Gastrocnemius medialis (tissue), 4 donors: ENCODE measurements around the gene ZNF414. TPM values are rescaled to one million over a fixed set of nuclear protein-coding genes. Genes with fewer than 3 reads are reported as not detected.
"Not testable (repeated sequence)": the region's sequence is repeated elsewhere in the genome, so short reads cannot be mapped to it uniquely, and the experiment has no call there.

Experiments
- ATAC-seq, 2 donors: fragments of 150-250 bp; one replicate each; pipeline ENCODE4 v1.9.1; 2016
- DNase-seq, 2 donors: peaks; one replicate each; pipeline ENCODE4 v3.0.0-alpha.2; 2019
- H3K27ac ChIP-seq, 4 donors: fragments of 200-600 bp; sonication (generic); 1 replicate in 1 of 4; 2 replicates in 3 of 4; pipeline ENCODE4 v1.5.1; 2016 to 2018; ENCODE audit warnings: mild to moderate bottlenecking in 2 of 4, moderate library complexity in 1 of 4
- H3K27me3 ChIP-seq, 3 donors: fragments of 200-600 bp; sonication (generic) in 2 of 3; 1 replicate in 1 of 3; 2 replicates in 2 of 3; pipeline versions ENCODE4 v1.5.1 to v1.6.0; 2016 to 2019; ENCODE audit warnings: mild to moderate bottlenecking in 1 of 3, moderate library complexity in 1 of 3
- H3K36me3 ChIP-seq, 2 donors: fragments of 200-600 bp; sonication (generic) in 1 of 2; one replicate each; pipeline ENCODE4 v1.5.1; 2017 to 2018
- H3K4me1 ChIP-seq, 2 donors: fragments of 200-600 bp; sonication (generic) in 1 of 2; one replicate each; pipeline ENCODE4 v1.5.1; 2016 to 2017; ENCODE audit warnings: mild to moderate bottlenecking in 2 of 2
- H3K4me3 ChIP-seq, 4 donors: fragments of 200-600 bp; sonication (generic) in 3 of 4; 1 replicate in 1 of 4; 2 replicates in 3 of 4; pipeline ENCODE4 v1.5.1; 2016 to 2019; ENCODE audit warnings: mild to moderate bottlenecking in 2 of 4
- H3K9me3 ChIP-seq, 3 donors: fragments of 200-600 bp; sonication (generic) in 2 of 3; 1 replicate in 1 of 3; 2 replicates in 2 of 3; pipeline ENCODE4 v1.5.1; 2016 to 2019
- POLR2A ChIP-seq, 2 donors: fragments of 450-650 bp; IDR thresholded peaks; one replicate each; pipeline ENCODE4 v1.6.1; 2017; ENCODE audit warnings: antibody characterized with exemption in 2 of 2, mild to moderate bottlenecking in 2 of 2, moderate library complexity in 2 of 2
- in situ Hi-C, 4 donors: fragments of 200-750 bp; cut with MboI; loops; one replicate each; pipeline versions ENCODE4 v1.15.0 to v1.8.0; 2017; ENCODE audit warnings: low sequenced_read_pairs in 4 of 4
- intact Hi-C: fragments of 100-400 bp; cut with DNase I; formaldehyde crosslinking; loops from one replicate; pipeline ENCODE4 v1.15.1; 2023; ENCODE audit warnings: low total_unique reads
- total RNA-seq, 4 donors: library from RNA; depleted of rRNA; stranded (reverse); fragments of >200 nt; gene quantifications; one replicate each; pipeline versions ENCODE4 v1.1.0 to v1.2.3, GENCODE V29; 2016
- TF ChIP-seq, protein P1 (sequence below), 5 experiments: fragments of 450-650 bp in 3 of 5; fragments of 200-600 bp in 2 of 5; sonication (generic) in 2 of 5; IDR thresholded peaks in 4 of 5; conservative IDR thresholded peaks in 1 of 5; 1 replicate in 4 of 5; 2 replicates in 1 of 5; pipeline ENCODE4 v1.5.1; 2016 to 2019; ENCODE audit warnings: antibody characterized with exemption in 5 of 5, mild to moderate bottlenecking in 3 of 5, moderate library complexity in 3 of 5

ZNF414 gene
- total RNA-seq, 4 donors from 2014 or later: 4.7 to 13.3 (median 6.9) TPM

DNA sequence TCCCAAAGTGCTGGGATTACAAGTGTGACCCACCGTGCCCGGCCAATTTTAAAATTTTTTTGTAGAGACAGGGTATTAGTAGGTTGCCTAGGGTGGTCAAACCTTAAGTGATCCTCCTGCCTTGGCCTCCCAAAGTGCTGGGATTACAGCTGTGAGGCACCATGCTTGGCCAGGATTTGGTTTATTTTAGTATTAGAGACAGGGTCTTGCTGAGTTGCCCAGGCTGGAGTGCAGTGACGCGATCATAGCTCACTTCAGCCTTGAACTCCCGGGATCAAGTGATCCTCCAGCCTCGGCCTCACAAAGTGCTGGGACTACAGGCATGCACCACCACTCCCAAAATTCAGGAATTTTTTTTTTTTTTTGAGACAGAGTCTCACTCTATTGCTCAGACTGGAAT is 5.4 kb upstream of the ZNF414 start:
- DNase-seq (no peak), ATAC-seq (no peak)
- no peaks in the 10 kb centered on the region for H3K27me3 ChIP-seq
- TF ChIP-seq, protein P1, sequence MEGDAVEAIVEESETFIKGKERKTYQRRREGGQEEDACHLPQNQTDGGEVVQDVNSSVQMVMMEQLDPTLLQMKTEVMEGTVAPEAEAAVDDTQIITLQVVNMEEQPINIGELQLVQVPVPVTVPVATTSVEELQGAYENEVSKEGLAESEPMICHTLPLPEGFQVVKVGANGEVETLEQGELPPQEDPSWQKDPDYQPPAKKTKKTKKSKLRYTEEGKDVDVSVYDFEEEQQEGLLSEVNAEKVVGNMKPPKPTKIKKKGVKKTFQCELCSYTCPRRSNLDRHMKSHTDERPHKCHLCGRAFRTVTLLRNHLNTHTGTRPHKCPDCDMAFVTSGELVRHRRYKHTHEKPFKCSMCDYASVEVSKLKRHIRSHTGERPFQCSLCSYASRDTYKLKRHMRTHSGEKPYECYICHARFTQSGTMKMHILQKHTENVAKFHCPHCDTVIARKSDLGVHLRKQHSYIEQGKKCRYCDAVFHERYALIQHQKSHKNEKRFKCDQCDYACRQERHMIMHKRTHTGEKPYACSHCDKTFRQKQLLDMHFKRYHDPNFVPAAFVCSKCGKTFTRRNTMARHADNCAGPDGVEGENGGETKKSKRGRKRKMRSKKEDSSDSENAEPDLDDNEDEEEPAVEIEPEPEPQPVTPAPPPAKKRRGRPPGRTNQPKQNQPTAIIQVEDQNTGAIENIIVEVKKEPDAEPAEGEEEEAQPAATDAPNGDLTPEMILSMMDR (IDR thresholded peaks at IDR 0.05 in 4 of 5, conservative IDR thresholded peaks at IDR 0.05 in 1 of 5): no peak
- no peak for TF ChIP-seq POLR2A (IDR thresholded peaks at IDR 0.05)
- H3K4me3 ChIP-seq: no peak overlapping the region
- no peaks in the 10 kb centered on the region for H3K9me3 ChIP-seq
- peaks cover 0 to 6% of the 10 kb centered on the region in 2 donors for H3K4me1 ChIP-seq
- H3K36me3 ChIP-seq: no peaks in the 10 kb centered on the region
- in situ Hi-C loops (no loop called here), intact Hi-C loops (loop anchor here (10.0 kb wide), 1 partner anchor 615 kb away; the partner anchor contains the start of gene MAP2K7)
- no peak overlapping the region for H3K27ac ChIP-seq

GRCh38 chr19:8518536-8518935 is 4.6 kb upstream of the ZNF414 start:
- no peak for TF ChIP-seq POLR2A (IDR thresholded peaks at IDR 0.05)
- TF ChIP-seq, protein P1 (IDR thresholded peaks at IDR 0.05 in 4 of 5, conservative IDR thresholded peaks at IDR 0.05 in 1 of 5): no peak
- no peak overlapping the region for H3K4me3 ChIP-seq
- ATAC-seq (no peak), DNase-seq (no peak)
- intact Hi-C loops: loop anchor here (10.0 kb wide), 1 partner anchor 614 kb away; the partner anchor contains the start of gene MAP2K7
- H3K36me3 ChIP-seq: no peaks in the 10 kb centered on the region
- peak overlapping the region in 1 of 4 donors; percentile 45 for H3K27ac ChIP-seq
- H3K4me1 ChIP-seq: peaks cover 0 to 8% of the 10 kb centered on the region in 2 donors
- in situ Hi-C loops: no loop called here
- no peaks in the 10 kb centered on the region for H3K9me3 ChIP-seq
- no peaks in the 10 kb centered on the region for H3K27me3 ChIP-seq

- no peaks in the 10 kb centered on the region for H3K27me3 ChIP-seq
- DNase-seq: no peak
- no peaks in the 10 kb centered on the region for H3K9me3 ChIP-seq
- H3K27ac ChIP-seq: peak overlapping the region in 3 of 4 donors; percentile 45 to 49 (median 47)
- H3K4me3 ChIP-seq: no peak overlapping the region
- in situ Hi-C loops: no loop called here
- H3K36me3 ChIP-seq: no peaks in the 10 kb centered on the region
- ATAC-seq: no peak
- no peak for TF ChIP-seq POLR2A (IDR thresholded peaks at IDR 0.05)
- TF ChIP-seq, protein P1 (IDR thresholded peaks at IDR 0.05 in 4 of 5, conservative IDR thresholded peaks at IDR 0.05 in 1 of 5): no peak
- intact Hi-C loops: loop anchor here (10.0 kb wide), 1 partner anchor 613 kb away; the partner anchor contains the start of gene MAP2K7
- peaks cover 7 to 16% of the 10 kb centered on the region in 2 donors for H3K4me1 ChIP-seq
These were observed 3.8 kb upstream of the ZNF414 start for GRCh38 chr19:8517551-8518442.

- H3K27me3 ChIP-seq: no peaks in the 10 kb centered on the region
- no peak for TF ChIP-seq POLR2A (IDR thresholded peaks at IDR 0.05)
- TF ChIP-seq, protein P1 (IDR thresholded peaks at IDR 0.05 in 4 of 5, conservative IDR thresholded peaks at IDR 0.05 in 1 of 5): no peak
- ATAC-seq (no peak), DNase-seq (no peak)
- peaks cover 10 to 19% of the 10 kb centered on the region in 2 donors for H3K4me1 ChIP-seq
- no peak overlapping the region for H3K4me3 ChIP-seq
- no peak overlapping the region for H3K27ac ChIP-seq
- intact Hi-C loops (loop anchor here (10.0 kb wide), 1 partner anchor 611 kb away; the partner anchor contains the start of gene MAP2K7), in situ Hi-C loops (no loop called here)
- no peaks in the 10 kb centered on the region for H3K36me3 ChIP-seq
- H3K9me3 ChIP-seq: no peaks in the 10 kb centered on the region
These were observed 1.4 kb upstream of the ZNF414 start for GRCh38 chr19:8515317-8515716.

DNA sequence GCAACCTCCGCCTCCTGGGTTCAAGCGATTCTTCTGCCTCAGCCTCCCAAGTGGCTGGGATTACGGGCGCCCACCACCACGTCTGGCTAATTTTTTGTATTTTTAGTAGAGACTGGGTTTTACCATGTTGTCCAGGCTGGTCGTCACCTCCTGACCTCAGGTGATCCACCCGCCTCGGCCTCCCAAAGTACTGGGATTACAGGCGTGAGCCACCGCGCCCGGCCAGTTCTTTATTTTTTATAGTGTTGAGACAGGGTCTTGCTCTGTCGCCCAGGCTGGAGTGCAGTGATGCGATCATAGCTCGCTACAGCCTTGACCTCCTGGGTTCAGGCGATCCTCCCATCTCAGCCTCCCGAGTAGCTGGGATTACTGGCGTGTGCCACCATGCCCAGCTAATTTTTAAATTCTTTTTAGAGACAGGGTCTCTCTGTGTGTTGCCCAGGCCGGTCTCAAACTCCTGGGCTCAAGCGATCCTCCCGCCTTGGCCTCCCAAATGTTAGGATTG is 590 bp upstream of the ZNF414 start:
- intact Hi-C loops: loop anchor here (5.0 to 10.0 kb wide), 2 partner anchors 207 to 610 kb away; partner anchors contain the start of genes CD320 and MAP2K7
- H3K4me3 ChIP-seq: peak overlapping the region; percentile 69 to 98 (median 83)
- H3K4me1 ChIP-seq: peaks cover 10 to 19% of the 10 kb centered on the region in 2 donors
- H3K27me3 ChIP-seq, ATAC-seq, in situ Hi-C loops, H3K36me3 ChIP-seq, H3K9me3 ChIP-seq, DNase-seq: not testable (repeated sequence)
- H3K27ac ChIP-seq: peak overlapping the region; percentile 93 to 99 (median 98)
